ENCODE results near the gene SNRNP27. TPM values are rescaled to one million over a fixed set of nuclear protein-coding genes. Genes with fewer than 3 reads are reported as not detected.

SNRNP27 gene
- total RNA-seq, 1 experiment from 2014 or later: 76.3 TPM

DNA sequence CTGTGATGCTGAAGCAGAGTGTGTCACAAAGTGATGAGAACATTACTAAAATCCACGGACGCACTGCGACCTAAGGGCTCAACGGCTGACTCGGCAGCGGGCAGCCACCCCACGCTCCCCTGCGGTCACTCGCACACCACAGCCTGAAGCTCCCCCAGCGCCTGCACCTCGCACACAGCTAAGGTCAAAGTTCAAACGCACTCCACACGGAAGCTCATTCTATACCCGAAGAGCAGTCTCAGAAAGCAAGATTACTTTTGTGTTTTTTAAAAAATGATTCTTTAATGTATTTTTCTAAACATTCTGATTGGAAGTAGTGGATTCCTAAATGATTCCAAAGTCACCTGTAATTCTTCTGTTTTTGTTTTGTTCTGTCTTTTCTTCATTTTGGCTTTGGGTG lies 46.0 kb downstream of the SNRNP27 start:
- no TSS peak for BruUV-seq (replicated peaks)
- Histone ChIP-seq H3K4me3 (ENCODE audit: low read depth, low read length, poor library complexity, severe bottlenecking) (no peak overlapping the region), H3K9me3 (ENCODE audit: low read depth, low read length, poor library complexity, severe bottlenecking) (no peaks in the 10 kb centered on the region), H3K4me1 (ENCODE audit: insufficient read depth, low read length, poor library complexity, severe bottlenecking) (no peaks in the 10 kb centered on the region), H3K27me3 (replicated peaks; ENCODE audit: insufficient read depth, low read depth, low read length, poor library complexity) (no peaks in the 10 kb centered on the region), H3K27ac (ENCODE audit: low read depth, low read length, poor library complexity, severe bottlenecking) (no peak overlapping the region), H3K36me3 (ENCODE audit: insufficient read depth, low read length, poor library complexity, severe bottlenecking) (no peaks in the 10 kb centered on the region)
- POLR2A ChIA-PET (ENCODE audit: low non-redundant PET): no interaction called here
- TF ChIP-seq EZH2 (IDR thresholded peaks at IDR 0.05; ENCODE audit: borderline replicate concordance, low read depth, low read length, poor library complexity, severe bottlenecking): no peak
- TF ChIP-seq CTCF (conservative IDR thresholded peaks at IDR 0.05; ENCODE audit: low read depth, low read length): no peak
- DNase-seq (ENCODE audit: low spot score): no peak
- intact Hi-C loops (cut with micrococcal nuclease; ENCODE audit: unreplicated experiment): no loop called here
- CTCF ChIA-PET: no interaction called here

DNA sequence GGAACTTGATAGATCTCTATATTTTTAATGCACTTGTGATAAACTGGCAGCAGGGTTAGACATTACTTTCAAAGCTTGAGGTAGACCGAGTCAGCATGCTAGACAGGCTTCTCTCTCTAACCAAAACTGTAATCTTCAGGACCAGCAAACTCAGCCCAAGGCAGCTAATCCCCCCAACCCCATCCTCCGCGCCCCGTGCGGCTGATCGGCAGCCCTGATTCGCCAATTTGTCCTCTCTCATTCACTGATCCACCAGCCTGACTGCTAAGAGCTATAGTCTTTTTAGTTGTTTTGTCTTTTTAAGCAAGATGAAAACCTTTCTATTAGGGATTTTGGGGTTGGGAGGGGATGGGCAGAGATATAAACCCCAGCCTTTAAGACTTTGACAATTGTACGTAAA lies 46.9 kb downstream of the SNRNP27 start:
- BruUV-seq (replicated peaks): no TSS peak
- POLR2A ChIA-PET (ENCODE audit: low non-redundant PET): interaction anchor here (0.6 kb wide), 1 partner anchor 130 kb away, joined by 10 read pairs; no protein-coding TSS in a partner anchor
- Histone ChIP-seq H3K36me3 (ENCODE audit: insufficient read depth, low read length, poor library complexity, severe bottlenecking) (no peaks in the 10 kb centered on the region), H3K27me3 (replicated peaks; ENCODE audit: insufficient read depth, low read depth, low read length, poor library complexity) (no peaks in the 10 kb centered on the region), H3K4me1 (ENCODE audit: insufficient read depth, low read length, poor library complexity, severe bottlenecking) (no peaks in the 10 kb centered on the region), H3K9me3 (ENCODE audit: low read depth, low read length, poor library complexity, severe bottlenecking) (no peaks in the 10 kb centered on the region), H3K4me3 (ENCODE audit: low read depth, low read length, poor library complexity, severe bottlenecking) (no peak overlapping the region), H3K27ac (ENCODE audit: low read depth, low read length, poor library complexity, severe bottlenecking) (no peak overlapping the region)
- no peak for DNase-seq (ENCODE audit: low spot score)
- no peak for TF ChIP-seq CTCF (conservative IDR thresholded peaks at IDR 0.05; ENCODE audit: low read depth, low read length)
- TF ChIP-seq EZH2 (IDR thresholded peaks at IDR 0.05; ENCODE audit: borderline replicate concordance, low read depth, low read length, poor library complexity, severe bottlenecking): no peak
- intact Hi-C loops (cut with micrococcal nuclease; ENCODE audit: unreplicated experiment): no loop called here
- CTCF ChIA-PET: no interaction called here

DNA sequence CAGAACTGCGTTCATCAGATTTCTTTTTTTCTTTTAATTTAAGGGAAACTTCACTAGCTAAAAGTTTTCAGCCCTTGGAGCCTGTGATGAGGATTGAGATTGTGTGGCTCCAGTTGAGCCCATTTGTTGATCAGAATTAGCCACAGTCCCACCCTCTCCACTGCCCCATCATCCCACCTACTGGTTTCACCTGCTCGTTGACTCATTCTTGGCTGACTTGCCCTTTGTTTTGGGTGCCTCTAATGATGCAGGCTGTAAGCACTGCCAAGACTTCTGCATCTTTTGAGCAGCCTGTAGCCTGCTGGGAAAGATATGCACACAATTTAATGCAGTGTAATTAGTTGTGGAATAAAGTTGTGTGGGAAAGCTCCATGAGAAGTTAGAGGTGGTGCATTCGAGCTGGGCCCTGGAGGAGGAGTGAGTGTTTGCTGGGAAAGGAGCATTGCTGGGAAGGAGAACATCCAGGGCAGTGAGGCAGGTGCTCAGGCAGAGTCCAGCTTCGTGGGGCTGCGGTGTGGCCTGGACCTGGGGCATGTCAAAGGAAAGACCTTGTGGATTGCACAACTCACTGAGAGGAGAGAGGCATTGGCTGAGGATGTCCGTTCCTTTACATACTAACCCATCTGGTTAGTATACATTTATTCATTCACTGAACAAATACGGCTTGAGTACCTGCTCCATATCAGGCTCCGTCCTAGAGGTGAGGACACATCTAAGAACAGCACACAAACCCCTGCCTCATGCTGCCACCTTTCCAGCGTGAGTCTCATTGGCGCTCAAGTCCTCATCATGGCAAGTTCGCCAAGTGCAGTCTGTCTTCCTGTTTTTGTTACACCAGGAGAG lies 49.5 kb downstream of the SNRNP27 start:
- H3K36me3 ChIP-seq (ENCODE audit: insufficient read depth, low read length, poor library complexity, severe bottlenecking): no peaks in the 10 kb centered on the region
- no peaks in the 10 kb centered on the region for H3K4me1 ChIP-seq (ENCODE audit: insufficient read depth, low read length, poor library complexity, severe bottlenecking)
- POLR2A ChIA-PET (ENCODE audit: low non-redundant PET): no interaction called here
- no peak overlapping the region for H3K27ac ChIP-seq (ENCODE audit: low read depth, low read length, poor library complexity, severe bottlenecking)
- BruUV-seq (replicated peaks): no TSS peak
- CTCF ChIA-PET: no interaction called here
- DNase-seq (ENCODE audit: low spot score): no peak
- TF ChIP-seq CTCF (conservative IDR thresholded peaks at IDR 0.05; ENCODE audit: low read depth, low read length): no peak
- H3K9me3 ChIP-seq (ENCODE audit: low read depth, low read length, poor library complexity, severe bottlenecking): no peaks in the 10 kb centered on the region
- intact Hi-C loops (cut with micrococcal nuclease; ENCODE audit: unreplicated experiment): no loop called here
- no peaks in the 10 kb centered on the region for H3K27me3 ChIP-seq (replicated peaks; ENCODE audit: insufficient read depth, low read depth, low read length, poor library complexity)
- H3K4me3 ChIP-seq (ENCODE audit: low read depth, low read length, poor library complexity, severe bottlenecking): no peak overlapping the region
